ENCODE results near the gene MEIOSIN.

The MEIOSIN gene

GRCh38 chr19:45767881-45768654, 34.8 kb downstream of the MEIOSIN start:
- ATAC-seq (ENCODE audit: insufficient read depth, low read depth): no peak
- peak overlapping the region; percentile 79 for H2AFZ ChIP-seq (ENCODE audit: low read depth, low read length)
- DNase-seq: no peak

GRCh38 chr19:45768655-45768983, 35.4 kb downstream of the MEIOSIN start:
- ATAC-seq (ENCODE audit: insufficient read depth, low read depth) (0 out of 3 replicates have a peak, but pooled peaks have one; percentile 4), DNase-seq (peak; percentile 63)
- peak overlapping the region; percentile 77 for H3K9ac ChIP-seq (ENCODE audit: low read depth, low read length)
- no peak for TF ChIP-seq EZH2 (IDR thresholded peaks at IDR 0.05; ENCODE audit: borderline replicate concordance, low read depth, low read length, severe bottlenecking)
- no peak for TF ChIP-seq CTCF (IDR thresholded peaks at IDR 0.05; ENCODE audit: borderline replicate concordance, extremely low read depth, low read length, poor library complexity, severe bottlenecking)
- peaks cover 2% of the 10 kb centered on the region; the same call in 1 of the 2 replicates for H3K36me3 ChIP-seq (ENCODE audit: insufficient read depth, low read length)
- 0 out of 2 replicates have a peak, but pooled peaks cover 2% of the 10 kb centered on the region for H4K20me1 ChIP-seq (ENCODE audit: insufficient read depth, low read length)
- H3K9me3 ChIP-seq (ENCODE audit: insufficient read depth, low read length, severe bottlenecking): no peaks in the 10 kb centered on the region
- H3K27me3 ChIP-seq (ENCODE audit: insufficient read depth, low read length, poor library complexity): no peaks in the 10 kb centered on the region
- H3K4me3 ChIP-seq (ENCODE audit: low read depth in 1 of 2, low read length in 2 of 2): peak overlapping the region; percentile 73 to 75
- peak overlapping the region; percentile 79 for H2AFZ ChIP-seq (ENCODE audit: low read depth, low read length)
- H3K79me2 ChIP-seq (ENCODE audit: insufficient read depth, low read length): no peaks in the 10 kb centered on the region
- H3K27ac ChIP-seq (ENCODE audit: low read length): peak overlapping the region; percentile 77
- H3K4me2 ChIP-seq (ENCODE audit: insufficient read depth, low read length): peak overlapping the region; percentile 86
- H3K4me1 ChIP-seq (ENCODE audit: insufficient read depth, low read length): peaks cover 26% of the 10 kb centered on the region

More at GRCh38 chr19:45767881-45768654, 34.8 kb downstream of the MEIOSIN start:
- no peak for TF ChIP-seq EZH2 (IDR thresholded peaks at IDR 0.05; ENCODE audit: borderline replicate concordance, low read depth, low read length, severe bottlenecking)
- TF ChIP-seq CTCF (IDR thresholded peaks at IDR 0.05; ENCODE audit: borderline replicate concordance, extremely low read depth, low read length, poor library complexity, severe bottlenecking): no peak
- Histone ChIP-seq H3K9ac (ENCODE audit: low read depth, low read length) (peak overlapping the region; percentile 77), H3K9me3 (ENCODE audit: insufficient read depth, low read length, severe bottlenecking) (no peaks in the 10 kb centered on the region), H3K79me2 (ENCODE audit: insufficient read depth, low read length) (no peaks in the 10 kb centered on the region), H3K4me1 (ENCODE audit: insufficient read depth, low read length) (peaks cover 26% of the 10 kb centered on the region), H3K4me2 (ENCODE audit: insufficient read depth, low read length) (peak overlapping the region; percentile 86), H3K27ac (ENCODE audit: low read length) (no peak overlapping the region), H3K36me3 (ENCODE audit: insufficient read depth, low read length) (peaks cover 2% of the 10 kb centered on the region; the same call in 1 of the 2 replicates), H3K27me3 (ENCODE audit: insufficient read depth, low read length, poor library complexity) (no peaks in the 10 kb centered on the region), H4K20me1 (ENCODE audit: insufficient read depth, low read length) (0 out of 2 replicates have a peak, but pooled peaks cover 2% of the 10 kb centered on the region), H3K4me3 (ENCODE audit: low read depth in 1 of 2, low read length in 2 of 2) (peak overlapping the region; percentile 73 to 75; a peak in 3 of 4 replicates)

GRCh38 chr19:45768984-45769782, 35.9 kb downstream of the MEIOSIN start, which contains the start of gene SIX5:
TSS of gene SIX5 (minus strand) at chr19:45769252. CDS start at chr19:45768844, 408 bp downstream.
- peak; percentile 80 for ATAC-seq (ENCODE audit: insufficient read depth, low read depth)
- H3K4me3 ChIP-seq (ENCODE audit: low read depth in 1 of 2, low read length in 2 of 2): peak within 1 kb of the TSS; percentile 73 to 75

More at GRCh38 chr19:45768984-45769782, 35.9 kb downstream of the MEIOSIN start, which contains the start of gene SIX5:
- TF ChIP-seq CTCF (IDR thresholded peaks at IDR 0.05; ENCODE audit: borderline replicate concordance, extremely low read depth, low read length, poor library complexity, severe bottlenecking) (no peak), EZH2 (IDR thresholded peaks at IDR 0.05; ENCODE audit: borderline replicate concordance, low read depth, low read length, severe bottlenecking) (no peak)
- 0 out of 2 replicates have a peak, but pooled peaks cover 2% of the 10 kb centered on the region for H4K20me1 ChIP-seq (ENCODE audit: insufficient read depth, low read length)
- peaks cover 2% of the 10 kb centered on the region; the same call in 1 of the 2 replicates for H3K36me3 ChIP-seq (ENCODE audit: insufficient read depth, low read length)
- H3K27ac ChIP-seq (ENCODE audit: low read length): peak within 1 kb of the TSS; percentile 77
- H3K4me1 ChIP-seq (ENCODE audit: insufficient read depth, low read length): peaks cover 26% of the 10 kb centered on the region
- H3K79me2 ChIP-seq (ENCODE audit: insufficient read depth, low read length): no peaks in the 10 kb centered on the region
- peak within 1 kb of the TSS; percentile 86 for H3K4me2 ChIP-seq (ENCODE audit: insufficient read depth, low read length)
- H3K9ac ChIP-seq (ENCODE audit: low read depth, low read length): peak within 1 kb of the TSS; percentile 77
- H2AFZ ChIP-seq (ENCODE audit: low read depth, low read length): peak within 1 kb of the TSS; percentile 79
- no peaks in the 10 kb centered on the region for H3K27me3 ChIP-seq (ENCODE audit: insufficient read depth, low read length, poor library complexity)
- H3K9me3 ChIP-seq (ENCODE audit: insufficient read depth, low read length, severe bottlenecking): no peaks in the 10 kb centered on the region
- DNase-seq: peak; percentile 98
